ENCODE measurements around the gene PIF1. TPM values are rescaled to one million over a fixed set of nuclear protein-coding genes. Genes with fewer than 3 reads are reported as not detected.

PIF1 gene
- total RNA-seq, 1 experiment from 2014 or later, result 45.8 TPM

DNA sequence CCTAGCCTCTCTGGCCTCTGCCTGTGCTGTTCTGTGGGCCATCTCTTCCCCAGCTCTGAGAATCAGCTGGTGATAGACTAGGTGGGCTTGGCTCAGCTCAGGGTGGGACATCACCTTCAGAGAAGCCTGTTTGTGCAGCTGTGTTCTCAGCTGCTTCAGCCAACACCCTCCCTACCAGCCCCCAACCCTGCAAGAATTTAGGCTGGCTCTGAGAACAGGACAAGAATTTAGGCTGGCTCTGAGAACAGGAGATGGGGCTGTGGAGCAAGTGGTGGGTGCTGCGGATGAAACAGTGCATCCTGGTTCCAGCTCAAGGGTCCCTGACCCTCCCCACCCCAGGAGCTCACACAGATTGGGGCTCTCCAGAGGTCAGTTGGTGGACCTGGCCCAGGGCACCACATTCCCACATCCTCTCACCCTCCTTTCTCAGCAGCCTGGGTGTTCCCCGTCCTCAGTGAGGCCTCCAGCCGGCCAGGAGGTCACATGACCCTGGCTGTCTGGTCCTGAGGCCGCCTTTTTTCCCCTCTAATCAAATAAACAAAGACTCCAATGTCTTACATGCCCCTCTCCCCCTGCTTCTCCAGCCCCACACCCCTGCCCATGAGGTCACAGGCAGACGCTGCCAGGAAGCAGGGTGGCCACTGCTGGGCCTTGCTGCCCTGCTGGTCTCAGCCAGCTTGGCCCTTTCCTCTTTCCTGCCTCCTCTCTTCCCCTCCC is 31.1 kb upstream of the PIF1 start:
- Mint-ChIP-seq H3K36me3 (ENCODE audit: insufficient read depth, unreplicated experiment) (no peaks in the 10 kb centered on the region), H3K27me3 (ENCODE audit: insufficient read depth, unreplicated experiment) (no peaks in the 10 kb centered on the region), H3K9me3 (ENCODE audit: unreplicated experiment) (no peaks in the 10 kb centered on the region), H3K4me3 (ENCODE audit: unreplicated experiment) (no peak overlapping the region), H3K27ac (ENCODE audit: unreplicated experiment) (no peak overlapping the region), H3K4me1 (ENCODE audit: low read depth, unreplicated experiment) (peaks cover 14% of the 10 kb centered on the region)
- no TSS peak for BruUV-seq (replicated peaks)
- H3K4me1 ChIP-seq, result 0 out of 2 replicates have a peak, but pooled peaks cover 10% of the 10 kb centered on the region
- H3K27me3 ChIP-seq (replicated peaks; ENCODE audit: control insufficient read depth, insufficient read depth, low read length), result no peaks in the 10 kb centered on the region
- H3K36me3 ChIP-seq (ENCODE audit: control insufficient read depth, insufficient read depth, low read length), result no peaks in the 10 kb centered on the region
- TF ChIP-seq, protein P1, sequence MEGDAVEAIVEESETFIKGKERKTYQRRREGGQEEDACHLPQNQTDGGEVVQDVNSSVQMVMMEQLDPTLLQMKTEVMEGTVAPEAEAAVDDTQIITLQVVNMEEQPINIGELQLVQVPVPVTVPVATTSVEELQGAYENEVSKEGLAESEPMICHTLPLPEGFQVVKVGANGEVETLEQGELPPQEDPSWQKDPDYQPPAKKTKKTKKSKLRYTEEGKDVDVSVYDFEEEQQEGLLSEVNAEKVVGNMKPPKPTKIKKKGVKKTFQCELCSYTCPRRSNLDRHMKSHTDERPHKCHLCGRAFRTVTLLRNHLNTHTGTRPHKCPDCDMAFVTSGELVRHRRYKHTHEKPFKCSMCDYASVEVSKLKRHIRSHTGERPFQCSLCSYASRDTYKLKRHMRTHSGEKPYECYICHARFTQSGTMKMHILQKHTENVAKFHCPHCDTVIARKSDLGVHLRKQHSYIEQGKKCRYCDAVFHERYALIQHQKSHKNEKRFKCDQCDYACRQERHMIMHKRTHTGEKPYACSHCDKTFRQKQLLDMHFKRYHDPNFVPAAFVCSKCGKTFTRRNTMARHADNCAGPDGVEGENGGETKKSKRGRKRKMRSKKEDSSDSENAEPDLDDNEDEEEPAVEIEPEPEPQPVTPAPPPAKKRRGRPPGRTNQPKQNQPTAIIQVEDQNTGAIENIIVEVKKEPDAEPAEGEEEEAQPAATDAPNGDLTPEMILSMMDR (IDR thresholded peaks at IDR 0.05; ENCODE audit: insufficient read depth in 1 of 2, low read depth in 1 of 2, low read length in 1 of 2, severe bottlenecking in 1 of 2, unreplicated experiment in 1 of 2), result no peak
- ChIA-PET POLR2A (no interaction called here), CTCF (no interaction called here)
- intact Hi-C loops (cut with micrococcal nuclease; ENCODE audit: unreplicated experiment), result no loop called here
- H3K4me3 ChIP-seq (ENCODE audit: low read depth, low read length), result no peak overlapping the region
- DNase-seq, result no peak
- H3K9me3 ChIP-seq, result no peaks in the 10 kb centered on the region

DNA sequence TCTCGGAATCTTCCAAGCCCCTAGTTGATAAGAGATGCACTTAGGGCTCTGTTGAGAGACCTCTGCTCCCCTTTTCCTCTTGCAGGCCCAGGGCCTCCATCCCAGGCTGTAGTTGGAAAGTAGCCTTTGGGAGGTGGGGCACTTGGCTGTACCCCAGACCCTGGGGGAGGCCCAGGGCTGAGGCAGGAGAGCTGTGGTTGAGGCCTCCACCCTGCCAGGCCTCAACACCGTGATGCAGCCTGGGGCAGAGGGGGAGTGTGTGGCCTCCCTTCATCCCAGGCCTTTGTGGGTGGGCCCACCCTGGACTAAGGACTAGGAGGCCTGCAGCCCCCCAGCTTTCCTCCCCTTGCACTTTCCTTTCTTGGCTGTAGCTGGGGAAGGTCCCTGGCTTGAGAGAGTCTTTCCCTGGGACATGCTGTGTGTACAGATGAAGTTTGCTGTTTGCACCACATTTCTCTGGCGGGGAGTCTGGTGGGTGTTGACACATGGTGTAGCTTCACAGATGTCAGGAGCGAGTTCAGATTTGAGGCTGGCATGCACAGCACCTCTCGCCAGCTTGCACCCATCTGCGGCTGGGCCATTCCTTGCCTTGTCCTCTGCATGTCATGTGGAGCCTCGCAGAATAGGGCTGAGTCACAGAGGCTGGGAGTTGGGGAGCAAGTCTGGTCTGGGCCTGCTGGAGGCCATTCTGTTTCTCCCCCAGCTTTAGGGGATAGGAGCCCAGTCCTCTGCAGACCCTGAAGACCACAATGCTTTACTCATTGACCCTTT is 29.9 kb upstream of the PIF1 start:
- Mint-ChIP-seq H3K4me1 (ENCODE audit: low read depth, unreplicated experiment) (peaks cover 18% of the 10 kb centered on the region), H3K4me3 (ENCODE audit: unreplicated experiment) (no peak overlapping the region), H3K27me3 (ENCODE audit: insufficient read depth, unreplicated experiment) (no peaks in the 10 kb centered on the region), H3K36me3 (ENCODE audit: insufficient read depth, unreplicated experiment) (peaks cover 4% of the 10 kb centered on the region), H3K27ac (ENCODE audit: unreplicated experiment) (no peak overlapping the region), H3K9me3 (ENCODE audit: unreplicated experiment) (no peaks in the 10 kb centered on the region)
- TF ChIP-seq, protein P1 (IDR thresholded peaks at IDR 0.05; ENCODE audit: insufficient read depth in 1 of 2, low read depth in 1 of 2, low read length in 1 of 2, severe bottlenecking in 1 of 2, unreplicated experiment in 1 of 2), result no peak
- intact Hi-C loops (cut with micrococcal nuclease; ENCODE audit: unreplicated experiment), result no loop called here
- no TSS peak for BruUV-seq (replicated peaks)
- 0 out of 2 replicates have a peak, but pooled peaks cover 14% of the 10 kb centered on the region for H3K4me1 ChIP-seq
- ChIA-PET POLR2A (no interaction called here), CTCF (no interaction called here)
- H3K27me3 ChIP-seq (replicated peaks; ENCODE audit: control insufficient read depth, insufficient read depth, low read length), result no peaks in the 10 kb centered on the region
- no peaks in the 10 kb centered on the region for H3K36me3 ChIP-seq (ENCODE audit: control insufficient read depth, insufficient read depth, low read length)
- DNase-seq, result no peak
- H3K4me3 ChIP-seq (ENCODE audit: low read depth, low read length), result no peak overlapping the region
- H3K9me3 ChIP-seq, result no peaks in the 10 kb centered on the region

DNA sequence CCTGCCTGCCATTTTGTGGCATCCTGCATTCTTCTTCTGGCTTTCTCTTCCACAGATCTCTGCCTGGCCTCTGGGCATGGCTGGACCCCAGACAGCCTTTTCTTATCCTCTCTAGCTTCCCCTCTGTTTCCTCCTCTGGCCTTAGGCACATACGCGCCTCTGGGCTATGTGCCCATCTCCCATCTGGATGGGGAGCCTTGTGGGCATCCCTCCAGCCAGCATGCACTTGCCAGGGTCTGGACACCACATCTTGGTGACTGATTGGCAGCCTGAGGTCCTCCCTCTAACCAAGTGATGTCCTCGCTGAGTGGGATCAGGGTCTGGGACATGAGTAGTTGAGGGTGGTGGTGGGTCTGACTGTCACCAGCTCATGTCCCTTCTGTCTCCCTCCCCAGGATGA is 29.1 kb upstream of the PIF1 start:
- no peak overlapping the region for H3K27ac Mint-ChIP-seq (ENCODE audit: unreplicated experiment)
- DNase-seq, result no peak
- H3K4me1 Mint-ChIP-seq (ENCODE audit: low read depth, unreplicated experiment), result peaks cover 18% of the 10 kb centered on the region
- TF ChIP-seq, protein P1 (IDR thresholded peaks at IDR 0.05; ENCODE audit: insufficient read depth in 1 of 2, low read depth in 1 of 2, low read length in 1 of 2, severe bottlenecking in 1 of 2, unreplicated experiment in 1 of 2), result no peak
- H3K36me3 Mint-ChIP-seq (ENCODE audit: insufficient read depth, unreplicated experiment), result peaks cover 6% of the 10 kb centered on the region
- BruUV-seq (replicated peaks), result no TSS peak
- H3K4me1 ChIP-seq, result 0 out of 2 replicates have a peak, but pooled peaks cover 14% of the 10 kb centered on the region
- ChIA-PET POLR2A (no interaction called here), CTCF (no interaction called here)
- no peaks in the 10 kb centered on the region for H3K9me3 ChIP-seq
- no peak overlapping the region for H3K4me3 ChIP-seq (ENCODE audit: low read depth, low read length)
- H3K36me3 ChIP-seq (ENCODE audit: control insufficient read depth, insufficient read depth, low read length), result no peaks in the 10 kb centered on the region
- no peaks in the 10 kb centered on the region for H3K27me3 Mint-ChIP-seq (ENCODE audit: insufficient read depth, unreplicated experiment)
- H3K27me3 ChIP-seq (replicated peaks; ENCODE audit: control insufficient read depth, insufficient read depth, low read length), result no peaks in the 10 kb centered on the region
- intact Hi-C loops (cut with micrococcal nuclease; ENCODE audit: unreplicated experiment), result no loop called here
- no peaks in the 10 kb centered on the region for H3K9me3 Mint-ChIP-seq (ENCODE audit: unreplicated experiment)
- H3K4me3 Mint-ChIP-seq (ENCODE audit: unreplicated experiment), result no peak overlapping the region

All from Caco-2 (cell line).